GOT3 (cell line): Measurements from ENCODE around the gene KCNQ2.

ENCODE experiments used
- DNase-seq: peaks from one replicate; lab custom pipeline; 2025; ENCODE audit warnings: mixed read lengths; lab: John Stamatoyannopoulos, UW

The KCNQ2 gene

GRCh38 chr20:63403403-63404105 is 68.9 kb downstream of the KCNQ2 start:
- DNase-seq: no peak

GRCh38 chr20:63402860-63403220 is 69.6 kb downstream of the KCNQ2 start:
- DNase-seq: no peak

GRCh38 chr20:63402181-63402859 is 70.1 kb downstream of the KCNQ2 start:
- DNase-seq: no peak

- no peak for DNase-seq
These were observed 70.9 kb downstream of the KCNQ2 start for GRCh38 chr20:63401384-63402110.

GRCh38 chr20:63400486-63401210 is 71.8 kb downstream of the KCNQ2 start:
- no peak for DNase-seq

DNA sequence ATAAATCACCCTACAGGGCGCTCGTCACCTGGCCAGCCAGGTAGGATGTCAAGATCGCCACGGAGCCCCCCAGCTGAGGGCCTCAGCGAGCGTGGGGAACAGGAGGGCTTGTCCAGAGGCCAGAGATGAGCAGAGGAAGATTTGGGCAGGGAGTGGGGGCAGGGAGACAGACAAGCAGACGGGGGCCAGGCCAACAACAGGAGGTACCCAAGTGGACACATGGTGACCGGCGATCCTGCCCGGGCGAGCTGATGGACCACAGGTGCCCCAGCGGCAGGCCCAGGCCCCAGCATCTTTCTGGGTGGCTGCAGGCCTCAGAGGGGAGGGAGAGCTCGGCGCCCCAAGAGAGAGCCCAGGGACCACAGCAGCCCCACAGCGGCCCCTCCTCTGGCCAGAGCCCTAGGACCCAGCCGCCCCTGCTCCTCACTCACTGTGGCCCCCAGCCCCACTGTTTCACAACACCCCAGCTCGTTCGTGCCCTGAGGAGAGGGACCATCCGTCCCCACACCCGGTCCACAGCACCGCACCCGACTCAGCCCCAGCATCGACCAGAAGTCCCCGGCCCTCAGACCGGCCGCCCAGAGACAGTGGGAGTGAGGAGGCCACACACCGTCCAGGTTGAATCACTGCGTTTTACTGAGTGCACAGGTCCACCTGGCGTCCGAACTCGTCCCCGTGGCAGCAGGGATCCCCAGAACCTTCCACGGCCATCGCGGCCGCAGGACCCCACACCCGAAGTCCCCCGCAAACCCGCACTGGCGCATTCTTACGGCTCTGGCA is 72.7 kb downstream of the KCNQ2 start:
- DNase-seq: no peak

DNA sequence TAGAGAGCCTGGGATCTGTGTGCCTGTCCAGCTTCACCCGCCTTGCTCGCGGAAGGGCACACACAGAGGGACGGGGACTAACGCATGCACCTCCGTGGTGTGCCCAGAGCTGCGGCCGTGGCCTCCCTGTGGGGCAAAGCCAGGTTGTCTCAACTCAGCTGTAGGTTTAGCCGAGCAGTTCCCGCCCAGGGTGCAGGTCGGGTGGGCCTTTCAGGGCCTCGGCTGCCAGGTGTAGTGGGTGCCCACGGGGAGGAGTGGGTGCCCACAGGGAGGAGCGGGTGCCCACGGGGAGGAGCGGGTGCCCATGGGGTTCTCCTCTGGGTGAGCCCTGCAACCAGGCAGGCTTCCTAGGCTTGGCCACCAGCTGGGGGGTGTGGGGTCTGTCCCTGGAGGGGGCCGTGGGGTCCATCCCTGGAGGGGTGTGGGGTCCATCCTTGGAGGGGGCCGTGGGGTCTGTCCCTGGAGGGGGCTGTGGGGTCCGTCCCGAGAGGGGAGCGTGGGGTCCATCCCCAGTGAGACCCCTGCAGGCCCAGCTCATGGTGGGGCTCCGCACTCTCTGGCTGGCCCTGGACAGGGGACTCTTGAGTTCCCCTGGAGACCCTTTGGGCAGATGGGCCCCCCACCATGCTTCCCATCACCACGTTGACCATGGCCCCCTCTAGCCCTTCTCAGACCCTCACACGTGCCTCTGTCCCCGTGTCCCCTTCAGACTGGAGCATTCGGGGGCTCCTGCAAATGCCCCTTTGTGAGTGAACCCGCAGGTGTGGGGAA is 73.5 kb downstream of the KCNQ2 start:
- no peak for DNase-seq

GRCh38 chr20:63397946-63398450 is 74.5 kb downstream of the KCNQ2 start:
- DNase-seq: no peak

DNA sequence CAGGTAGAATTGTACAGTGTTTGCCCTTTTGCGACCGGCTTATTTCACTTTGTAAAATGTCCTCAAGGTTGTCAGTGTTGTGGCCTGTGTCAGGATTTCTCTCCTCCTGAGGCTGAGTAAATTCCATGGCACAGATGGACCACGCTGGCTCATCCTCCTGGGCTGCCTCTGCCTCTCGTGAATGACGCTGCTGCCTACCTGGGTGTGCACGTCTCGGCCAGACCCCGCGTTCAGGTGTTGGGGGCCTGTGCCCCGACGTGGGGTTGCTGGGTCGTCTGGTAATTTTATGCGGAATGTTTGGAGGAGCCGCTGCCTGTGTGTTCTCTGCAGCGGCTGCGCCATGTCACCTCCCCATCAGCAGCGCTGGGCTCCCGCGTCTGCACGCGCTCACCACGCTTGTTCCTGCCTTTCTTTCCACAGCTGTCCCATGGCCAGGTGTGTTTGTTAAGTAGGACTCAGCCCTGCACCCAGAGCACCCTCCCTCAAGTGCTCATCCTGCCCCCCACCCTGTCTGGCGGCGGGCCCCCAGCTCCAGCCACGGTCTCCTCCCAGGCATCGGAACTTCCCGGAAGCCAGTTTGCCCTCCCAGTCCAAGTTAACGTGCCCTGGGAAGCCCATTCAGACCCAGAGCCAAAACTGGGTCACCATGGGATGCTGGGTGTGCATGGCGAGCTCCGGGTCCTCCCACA is 75.2 kb downstream of the KCNQ2 start:
- no peak for DNase-seq

- no peak for DNase-seq
These were observed 76.2 kb downstream of the KCNQ2 start for GRCh38 chr20:63396300-63396699.

DNA sequence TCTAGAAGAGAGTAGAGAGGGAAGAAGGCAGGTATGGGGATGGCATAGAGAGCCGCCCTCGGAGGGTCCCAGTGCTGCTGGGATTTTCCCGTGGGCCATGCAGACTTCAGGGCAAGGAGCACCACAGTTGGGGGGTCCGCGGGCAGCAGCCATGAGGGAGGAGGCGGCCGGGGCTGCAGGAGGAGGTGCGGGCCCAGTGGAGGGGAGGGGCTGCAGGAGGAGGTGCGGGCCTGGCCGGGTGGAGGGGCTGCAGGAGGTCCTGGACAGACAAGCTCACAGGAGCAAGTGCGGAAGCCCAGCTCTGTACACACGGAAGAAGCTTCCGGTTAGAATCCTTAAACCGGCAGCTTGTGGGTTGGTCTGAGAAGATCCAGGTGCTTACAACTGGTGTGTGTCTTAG is 76.7 kb downstream of the KCNQ2 start:
- DNase-seq: no peak

DNA sequence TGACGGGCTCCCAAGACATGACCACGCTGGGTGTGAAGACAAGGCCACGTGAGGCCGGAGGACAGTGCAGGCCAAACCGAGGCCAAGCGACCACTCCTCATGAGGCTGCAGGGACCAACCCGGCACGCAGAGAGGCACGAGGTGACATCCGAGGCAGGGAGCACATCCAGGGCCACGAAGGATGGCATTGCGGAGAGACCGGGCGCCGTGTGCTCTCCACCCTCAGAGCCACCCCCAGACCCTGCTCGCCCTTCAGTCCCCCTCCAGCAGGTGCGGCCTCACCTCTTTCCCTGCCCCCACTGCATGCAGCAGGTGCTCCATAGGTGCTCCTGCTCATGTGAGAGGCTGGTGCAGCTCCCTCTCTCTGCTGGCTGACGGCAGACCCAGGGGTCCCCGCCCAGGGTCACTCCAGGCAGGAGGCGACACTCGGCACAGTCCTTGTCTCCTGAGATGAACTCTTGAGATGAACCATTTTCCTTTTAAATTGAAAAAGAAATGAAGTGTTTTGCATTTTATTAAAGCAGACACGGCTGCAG is 77.5 kb downstream of the KCNQ2 start:
- no peak for DNase-seq

DNA sequence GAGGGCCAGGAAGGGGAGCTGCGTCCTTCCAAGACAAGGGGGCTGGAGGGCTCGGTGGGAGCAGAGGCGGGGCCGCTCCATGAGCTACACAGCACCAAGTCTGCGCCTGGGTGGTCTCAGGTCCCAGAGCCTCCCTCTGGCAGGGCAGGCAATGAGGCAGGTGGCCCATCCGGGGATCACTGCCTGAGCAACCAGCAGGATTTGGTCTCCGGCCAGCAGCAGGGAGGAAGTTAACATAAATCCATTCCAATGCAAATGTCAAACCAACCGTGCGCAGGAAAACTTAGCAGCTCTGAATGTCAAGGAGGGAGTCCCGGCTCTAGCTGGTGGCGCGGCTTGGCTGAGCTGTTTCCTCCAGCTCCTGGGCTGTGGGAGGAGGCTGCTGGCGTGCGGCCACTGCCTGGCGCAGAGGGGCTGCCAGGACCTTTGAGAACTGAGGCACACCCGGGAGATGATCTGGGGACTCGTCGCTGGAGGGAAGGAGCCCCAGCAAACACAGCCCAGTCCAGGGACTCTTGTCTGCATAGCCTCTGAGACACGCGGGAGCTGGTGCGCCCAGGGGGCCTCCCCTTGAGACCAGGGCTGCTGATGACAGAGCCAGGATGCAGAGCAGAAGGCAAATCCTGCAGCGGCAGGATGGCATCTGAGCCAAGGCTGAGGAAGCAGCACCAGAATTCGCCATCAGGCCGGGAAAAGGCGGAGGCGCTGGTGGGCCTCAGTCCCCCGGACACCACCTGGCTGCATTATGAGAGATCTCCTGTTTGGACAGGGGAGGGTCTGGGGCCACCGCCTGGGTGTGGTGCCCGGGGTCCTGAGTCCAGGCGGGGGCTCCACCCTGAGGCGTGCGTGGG is 78.2 kb downstream of the KCNQ2 start:
- DNase-seq: no peak

- no peak for DNase-seq
These were observed 78.9 kb downstream of the KCNQ2 start for GRCh38 chr20:63393566-63393965.

DNA sequence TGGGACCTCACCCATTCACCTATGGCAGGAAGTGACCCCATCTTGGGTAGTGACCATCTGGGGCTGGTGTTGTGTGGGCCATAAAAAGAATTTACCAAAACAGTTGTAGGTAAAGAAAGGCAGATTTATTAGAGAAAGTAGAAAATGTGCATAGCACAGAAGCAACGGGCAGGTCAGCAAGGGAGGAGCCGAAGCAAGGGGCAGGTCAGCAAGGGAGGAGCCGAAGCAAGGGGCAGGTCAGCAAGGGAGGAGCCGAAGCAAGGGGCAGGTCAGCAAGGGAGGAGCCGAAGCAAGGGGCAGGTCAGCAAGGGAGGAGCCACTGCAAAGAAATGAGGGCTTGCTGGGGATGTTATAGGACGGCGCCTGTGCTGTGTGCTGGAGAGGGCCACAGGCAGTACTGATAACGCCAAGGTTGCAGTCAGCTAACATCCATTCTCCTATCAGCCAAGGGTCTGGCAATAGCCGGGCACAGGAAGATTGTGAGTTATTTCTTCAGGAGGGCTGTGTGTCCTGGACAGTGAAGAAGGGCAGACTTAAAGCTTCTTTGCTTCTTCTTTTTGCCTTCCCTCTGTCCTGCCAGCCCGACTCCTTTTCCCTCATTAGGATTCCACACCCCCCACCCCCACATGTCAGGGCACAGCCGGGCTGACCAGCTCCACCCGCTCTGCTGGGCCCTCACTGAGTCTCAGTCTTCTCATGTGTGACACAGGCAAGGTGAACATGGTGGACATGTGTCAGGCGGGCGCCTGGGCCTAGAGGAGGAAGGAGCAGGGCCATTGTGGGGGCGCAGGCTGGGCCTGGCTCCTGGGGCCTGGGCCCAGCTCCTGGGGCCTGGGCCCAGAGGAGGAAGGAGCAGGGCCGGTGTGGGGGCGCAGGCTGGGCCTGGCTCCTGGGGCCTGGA is 79.7 kb downstream of the KCNQ2 start:
- DNase-seq: no peak

- no peak for DNase-seq
These were observed 84.5 kb downstream of the KCNQ2 start for GRCh38 chr20:63387917-63388316.

DNA sequence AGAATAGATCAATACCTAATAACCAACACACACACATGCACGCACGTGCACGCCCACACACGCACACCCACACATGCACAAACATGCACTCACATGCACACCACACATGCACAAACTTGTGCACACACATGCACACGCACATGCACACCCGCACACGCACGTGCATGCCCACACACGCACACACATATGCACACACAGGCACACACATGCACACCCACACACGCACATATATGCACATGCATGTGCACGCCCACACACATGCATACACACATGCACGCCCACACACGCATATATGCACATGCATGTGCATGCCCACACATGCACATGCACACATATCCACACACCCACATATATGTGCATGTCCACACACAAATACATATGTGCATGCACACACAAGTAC is 85.1 kb downstream of the KCNQ2 start:
- DNase-seq: no peak

DNA sequence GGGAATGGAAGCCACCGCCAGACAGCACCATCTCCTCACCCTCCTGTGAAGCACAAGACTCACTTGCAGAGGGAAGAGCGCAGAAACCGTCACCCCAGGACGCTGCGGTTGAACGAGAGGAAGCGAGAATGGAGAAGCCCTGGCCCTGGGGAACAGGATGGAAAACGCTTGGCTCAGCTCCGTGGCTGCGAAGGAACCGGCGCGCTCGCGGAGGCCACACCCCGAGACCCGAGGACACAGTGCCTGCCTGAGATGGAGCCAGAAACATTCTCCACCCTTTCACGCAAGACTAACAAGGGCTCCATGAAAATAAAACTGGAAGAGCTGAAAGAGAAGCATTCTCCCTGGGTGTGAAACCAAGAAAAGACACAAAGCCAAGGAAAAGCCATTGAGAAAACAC is 86.0 kb downstream of the KCNQ2 start:
- DNase-seq: no peak
